ENCODE measurements around the gene OR10T2. TPM values are rescaled to one million over a fixed set of nuclear protein-coding genes. Genes with fewer than 3 reads are reported as not detected.
A peak's percentile ranks its signal among the peaks of the same experiment; 100 is the strongest.
"Not testable (repeated sequence)": the region's sequence is repeated elsewhere in the genome, so short reads cannot be mapped to it uniquely, and the experiment has no call there.

OR10T2 gene
- total RNA-seq, 2 donors from 2014 or later = not detected

GRCh38 chr1:158390331-158390730 lies 8.9 kb downstream of the OR10T2 start:
- DNase-seq (ENCODE audit: low spot score) = no peak
- no peak for ATAC-seq
- no peaks in the 10 kb centered on the region for H3K9me3 Mint-ChIP-seq
- no peak overlapping the region for H3K4me3 Mint-ChIP-seq
- no peak overlapping the region for H3K27ac Mint-ChIP-seq
- H3K4me1 Mint-ChIP-seq (ENCODE audit: low read depth in 2 of 2) = no peaks in the 10 kb centered on the region
- H3K27me3 Mint-ChIP-seq = peaks cover 12 to 18% of the 10 kb centered on the region in 2 donors
- peaks cover 5% of the 10 kb centered on the region for H3K36me3 Mint-ChIP-seq

- H3K27ac Mint-ChIP-seq = no peak overlapping the region
- peaks cover 21% of the 10 kb centered on the region for H3K36me3 Mint-ChIP-seq
- DNase-seq (ENCODE audit: low spot score) = no peak
- H3K9me3 Mint-ChIP-seq = peaks cover 7% of the 10 kb centered on the region
- no peak for ATAC-seq
- no peak overlapping the region for H3K4me3 Mint-ChIP-seq
- H3K27me3 Mint-ChIP-seq = peaks cover 41 to 53% of the 10 kb centered on the region in 2 donors
- no peaks in the 10 kb centered on the region for H3K4me1 Mint-ChIP-seq (ENCODE audit: low read depth in 2 of 2)
These were observed 24.4 kb downstream of the OR10T2 start for GRCh38 chr1:158374860-158375259.

- ATAC-seq, H3K4me3 Mint-ChIP-seq: not testable (repeated sequence)
- peaks cover 21% of the 10 kb centered on the region for H3K36me3 Mint-ChIP-seq
These were observed 25.2 kb downstream of the OR10T2 start for GRCh38 chr1:158374101-158374500.

DNA sequence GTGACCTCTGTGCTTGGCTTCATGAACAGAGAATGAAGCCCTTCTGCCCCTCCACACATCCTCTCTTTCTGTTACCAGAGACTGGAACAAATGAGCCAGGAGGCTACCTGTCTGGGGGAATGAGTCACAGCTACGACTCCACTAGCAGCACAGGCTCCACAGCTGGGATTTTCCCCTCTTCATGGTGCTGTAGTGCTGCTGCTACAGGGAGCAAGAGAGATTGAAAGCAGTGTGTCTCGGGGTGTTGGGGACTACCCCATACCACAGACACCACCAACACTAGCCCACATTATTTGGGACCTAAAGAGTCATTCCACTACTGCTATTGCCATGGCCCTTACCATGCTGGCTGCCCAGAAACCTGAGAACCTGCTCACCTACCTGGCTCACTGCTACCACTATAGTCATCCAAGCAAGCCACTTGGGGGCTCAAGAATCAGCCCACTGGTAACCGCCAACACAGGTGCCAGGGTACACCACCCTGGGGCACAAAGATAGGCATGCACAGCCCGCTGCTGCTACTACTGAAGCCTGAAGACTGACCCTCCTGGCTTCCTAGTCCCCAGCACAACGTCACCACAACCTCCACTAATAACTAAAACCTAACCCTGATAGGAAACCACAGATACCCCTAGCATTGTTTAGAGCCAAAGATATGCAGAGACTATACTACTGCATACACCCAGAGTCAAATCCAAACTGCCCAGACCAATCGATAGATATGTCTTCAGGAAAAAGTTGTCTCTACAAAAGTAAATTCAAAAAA lies 27.9 kb downstream of the OR10T2 start:
- H3K9me3 Mint-ChIP-seq = peaks cover 7% of the 10 kb centered on the region
- peaks cover 9 to 10% of the 10 kb centered on the region in 2 donors for H3K4me1 Mint-ChIP-seq (ENCODE audit: low read depth in 2 of 2)
- ATAC-seq (peak; percentile 67 to 70), DNase-seq (ENCODE audit: low spot score) (no peak)
- peaks cover 44 to 47% of the 10 kb centered on the region in 2 donors for H3K27me3 Mint-ChIP-seq
- no peak overlapping the region for H3K4me3 Mint-ChIP-seq
- H3K27ac Mint-ChIP-seq = no peak overlapping the region
- H3K36me3 Mint-ChIP-seq = peaks cover 21% of the 10 kb centered on the region

More at GRCh38 chr1:158374101-158374500, 25.2 kb downstream of the OR10T2 start:
- H3K27me3 Mint-ChIP-seq = peaks cover 47 to 54% of the 10 kb centered on the region in 2 donors
- H3K27ac Mint-ChIP-seq; DNase-seq (ENCODE audit: low spot score); H3K9me3 Mint-ChIP-seq; H3K4me1 Mint-ChIP-seq (ENCODE audit: low read depth in 2 of 2): not testable (repeated sequence)

DNA sequence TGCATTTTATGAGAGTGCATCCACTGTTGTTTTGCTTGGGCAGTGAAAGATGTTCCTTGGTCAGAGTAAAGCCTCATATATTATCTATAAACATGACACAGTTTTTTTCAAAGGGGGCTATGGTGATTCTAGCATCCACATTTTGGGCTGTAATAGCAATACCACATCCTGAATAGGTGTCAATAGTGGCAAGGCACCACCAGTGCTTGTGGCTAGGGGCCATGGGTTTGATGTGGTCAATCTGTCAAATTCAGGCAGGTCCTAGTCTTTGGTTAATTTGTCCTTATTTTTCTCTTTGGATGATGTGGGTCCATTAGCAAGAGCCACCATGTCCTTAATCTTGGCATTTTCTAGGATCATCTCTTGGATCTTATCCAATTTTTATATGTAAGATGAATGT lies 32.5 kb downstream of the OR10T2 start:
- DNase-seq (ENCODE audit: low spot score) (no peak), ATAC-seq (no peak)
- Mint-ChIP-seq H3K27me3 (peaks cover 42 to 46% of the 10 kb centered on the region in 2 donors), H3K27ac (no peak overlapping the region), H3K4me3 (no peak overlapping the region), H3K9me3 (peaks cover 3% of the 10 kb centered on the region), H3K4me1 (ENCODE audit: low read depth in 2 of 2) (peaks cover 12 to 18% of the 10 kb centered on the region in 2 donors), H3K36me3 (peaks cover 4% of the 10 kb centered on the region)

DNA sequence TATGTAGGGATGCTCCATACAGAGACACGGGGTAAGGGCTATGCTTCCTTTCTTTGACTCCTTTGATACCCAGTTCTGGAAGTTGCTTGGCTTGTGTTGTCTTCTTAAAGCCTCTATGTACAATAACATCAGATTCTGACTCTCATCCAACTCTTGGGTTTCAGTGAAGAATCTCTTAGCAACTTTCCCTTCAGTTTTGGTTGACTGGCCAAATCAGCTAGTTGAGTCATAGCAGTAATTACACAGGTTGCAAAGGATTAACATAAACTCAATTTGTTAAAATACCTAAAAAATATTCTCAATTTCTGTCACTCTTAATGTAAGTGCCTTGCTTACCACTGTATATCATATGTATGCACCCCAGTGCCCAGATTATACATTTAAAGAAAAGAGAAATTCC lies 36.3 kb downstream of the OR10T2 start:
- no peak overlapping the region for H3K4me3 Mint-ChIP-seq
- no peaks in the 10 kb centered on the region for H3K9me3 Mint-ChIP-seq
- no peaks in the 10 kb centered on the region for H3K36me3 Mint-ChIP-seq
- peaks cover 42% of the 10 kb centered on the region in 2 donors for H3K27me3 Mint-ChIP-seq
- H3K27ac Mint-ChIP-seq = no peak overlapping the region
- DNase-seq (ENCODE audit: low spot score) = no peak
- peaks cover 12 to 18% of the 10 kb centered on the region in 2 donors for H3K4me1 Mint-ChIP-seq (ENCODE audit: low read depth in 2 of 2)
- ATAC-seq = no peak

GRCh38 chr1:158362482-158362881 lies 36.8 kb downstream of the OR10T2 start:
- ATAC-seq (no peak), DNase-seq (ENCODE audit: low spot score) (no peak)
- H3K4me1 Mint-ChIP-seq (ENCODE audit: low read depth in 2 of 2) = peaks cover 12 to 14% of the 10 kb centered on the region in 2 donors
- H3K36me3 Mint-ChIP-seq = no peaks in the 10 kb centered on the region
- no peaks in the 10 kb centered on the region for H3K9me3 Mint-ChIP-seq
- H3K27me3 Mint-ChIP-seq = peaks cover 40 to 41% of the 10 kb centered on the region in 2 donors
- H3K4me3 Mint-ChIP-seq = no peak overlapping the region
- no peak overlapping the region for H3K27ac Mint-ChIP-seq

DNA sequence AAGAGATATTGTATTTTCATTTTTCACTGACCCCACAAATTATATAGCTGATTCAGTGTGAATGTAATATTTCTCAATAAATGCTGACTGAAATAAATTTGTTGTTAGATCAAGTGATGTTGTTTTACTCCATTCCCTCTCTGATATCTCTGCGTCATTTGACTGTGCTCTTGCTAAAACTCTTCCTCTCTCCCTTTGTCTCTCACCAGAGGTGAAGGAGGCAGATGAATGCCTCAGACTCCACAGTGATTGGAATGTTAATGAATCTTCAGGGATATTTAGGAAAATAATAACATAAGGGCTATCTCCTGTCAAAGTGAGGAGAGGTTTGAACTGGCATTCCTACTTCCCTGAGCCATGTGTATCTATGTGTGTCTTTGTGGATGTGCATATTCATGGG lies 41.8 kb downstream of the OR10T2 start:
- H3K27me3 Mint-ChIP-seq = peaks cover 51 to 65% of the 10 kb centered on the region in 2 donors
- no peaks in the 10 kb centered on the region for H3K9me3 Mint-ChIP-seq
- H3K4me3 Mint-ChIP-seq = no peak overlapping the region
- no peaks in the 10 kb centered on the region for H3K4me1 Mint-ChIP-seq (ENCODE audit: low read depth in 2 of 2)
- DNase-seq (ENCODE audit: low spot score) = no peak
- no peak overlapping the region for H3K27ac Mint-ChIP-seq
- H3K36me3 Mint-ChIP-seq = no peaks in the 10 kb centered on the region
- ATAC-seq = no peak

DNA sequence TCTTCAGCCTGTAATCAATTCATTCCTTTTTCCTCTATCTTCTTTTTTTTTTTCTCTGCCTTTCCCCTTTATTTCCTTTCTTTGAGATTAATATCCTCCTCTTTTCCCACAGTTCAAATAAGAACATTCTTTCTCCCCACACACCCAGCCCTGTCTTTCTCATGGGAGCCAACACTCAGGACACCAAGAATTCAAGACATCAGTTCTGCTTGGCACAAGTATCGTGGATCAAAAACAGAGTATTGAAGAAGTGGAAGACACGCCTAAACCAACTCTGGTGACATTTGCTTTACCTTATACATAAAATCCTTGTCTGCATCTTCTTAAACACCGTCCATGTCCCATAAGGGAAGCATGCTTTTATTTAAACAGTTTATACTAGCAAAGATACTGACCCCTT lies 42.6 kb downstream of the OR10T2 start:
- DNase-seq (ENCODE audit: low spot score) (no peak), ATAC-seq (no peak)
- no peak overlapping the region for H3K4me3 Mint-ChIP-seq
- H3K27me3 Mint-ChIP-seq = peaks cover 47 to 58% of the 10 kb centered on the region in 2 donors
- H3K27ac Mint-ChIP-seq = no peak overlapping the region
- no peaks in the 10 kb centered on the region for H3K4me1 Mint-ChIP-seq (ENCODE audit: low read depth in 2 of 2)
- no peaks in the 10 kb centered on the region for H3K36me3 Mint-ChIP-seq
- no peaks in the 10 kb centered on the region for H3K9me3 Mint-ChIP-seq

DNA sequence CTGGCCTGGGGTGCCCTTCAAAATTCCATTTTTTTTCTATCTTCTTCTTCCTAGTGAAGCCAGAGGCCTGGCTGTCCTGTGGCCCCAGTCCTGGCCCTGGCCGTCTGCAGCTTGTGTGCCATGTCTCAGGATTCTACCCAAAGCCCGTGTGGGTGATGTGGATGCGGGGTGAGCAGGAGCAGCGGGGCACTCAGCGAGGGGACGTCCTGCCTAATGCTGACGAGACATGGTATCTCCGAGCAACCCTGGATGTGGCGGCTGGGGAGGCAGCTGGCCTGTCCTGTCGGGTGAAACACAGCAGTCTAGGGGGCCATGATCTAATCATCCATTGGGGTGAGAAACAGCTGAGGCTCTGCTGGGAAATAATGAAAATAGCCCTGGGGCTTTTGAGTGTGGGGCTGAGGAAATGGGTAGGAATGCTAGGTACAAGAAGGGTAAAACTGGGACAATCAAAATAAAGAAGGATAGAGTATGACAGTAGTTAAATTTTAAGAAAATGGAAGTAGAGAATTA lies 43.4 kb downstream of the OR10T2 start:
- ATAC-seq (no peak), DNase-seq (ENCODE audit: low spot score) (no peak)
- Mint-ChIP-seq H3K27ac (no peak overlapping the region), H3K27me3 (peaks cover 47 to 58% of the 10 kb centered on the region in 2 donors), H3K4me1 (ENCODE audit: low read depth in 2 of 2) (no peaks in the 10 kb centered on the region), H3K4me3 (no peak overlapping the region), H3K36me3 (no peaks in the 10 kb centered on the region), H3K9me3 (no peaks in the 10 kb centered on the region)

DNA sequence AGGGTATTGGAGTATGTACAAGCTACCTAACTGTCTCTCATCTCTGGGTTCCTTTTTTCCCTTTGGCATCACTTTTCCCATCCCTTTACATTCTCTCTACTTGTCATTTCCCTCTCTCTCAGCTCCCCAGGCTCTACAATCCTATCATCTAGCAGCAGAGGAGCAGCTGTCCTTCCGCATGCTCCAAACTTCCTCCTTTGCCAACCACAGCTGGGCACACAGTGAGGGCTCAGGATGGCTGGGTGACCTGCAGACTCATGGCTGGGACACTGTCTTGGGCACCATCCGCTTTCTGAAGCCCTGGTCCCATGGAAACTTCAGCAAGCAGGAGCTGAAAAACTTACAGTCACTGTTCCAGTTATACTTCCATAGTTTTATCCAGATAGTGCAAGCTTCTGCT lies 45.0 kb downstream of the OR10T2 start:
- H3K4me1 Mint-ChIP-seq (ENCODE audit: low read depth in 2 of 2) = no peaks in the 10 kb centered on the region
- ATAC-seq = no peak
- H3K4me3 Mint-ChIP-seq = no peak overlapping the region

DNA sequence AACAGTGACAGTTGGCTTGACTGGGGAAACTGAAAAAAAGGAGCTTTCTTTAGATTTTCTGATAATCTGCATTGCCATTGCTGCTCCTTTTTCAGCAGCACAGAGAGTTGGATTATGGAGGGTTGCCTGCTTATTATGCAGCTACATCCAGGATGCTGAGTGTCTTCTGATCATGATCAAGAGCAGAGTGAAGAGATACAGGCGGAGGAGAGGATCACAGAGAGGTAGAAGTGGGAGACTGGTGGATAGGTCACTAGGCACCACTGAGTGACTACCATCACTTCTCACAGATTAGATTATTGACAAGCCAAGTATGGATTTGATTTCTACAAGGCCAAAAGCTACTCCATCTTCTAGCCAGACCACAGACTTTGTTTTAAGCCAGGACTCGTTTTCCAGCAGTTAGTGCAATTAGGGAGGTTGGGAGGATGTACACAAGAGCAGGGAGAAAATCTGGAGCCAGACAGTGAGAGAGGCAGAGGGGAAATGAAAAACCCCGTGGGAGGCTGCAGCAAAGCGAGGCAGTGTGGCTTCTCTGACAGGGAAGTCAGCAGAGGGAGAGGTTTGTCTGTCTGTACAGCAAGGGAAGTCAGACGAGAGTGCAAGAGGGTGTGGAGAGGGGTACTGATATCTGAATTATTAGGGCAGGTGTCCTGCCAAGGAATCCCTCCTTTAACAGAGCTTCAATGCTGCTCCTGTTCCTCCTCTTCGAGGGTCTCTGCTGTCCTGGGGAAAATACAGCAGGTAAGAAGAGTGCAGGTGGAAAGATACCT lies 45.8 kb downstream of the OR10T2 start, which contains the start of gene CD1E:
TSS of gene CD1E (plus strand) at position 592 of the 773 bp plus-strand sequence. CDS start at position 687, 95 bp downstream.
- no peaks in the 10 kb centered on the region for H3K4me1 Mint-ChIP-seq (ENCODE audit: low read depth in 2 of 2)
- H3K4me3 Mint-ChIP-seq = no peak within 1 kb of the TSS
- DNase-seq (ENCODE audit: low spot score) (no peak), ATAC-seq (peak in 1 of 2 donors; percentile 40)
- peaks cover 36 to 45% of the 10 kb centered on the region in 2 donors for H3K27me3 Mint-ChIP-seq
- no peaks in the 10 kb centered on the region for H3K36me3 Mint-ChIP-seq
- H3K27ac Mint-ChIP-seq = no peak within 1 kb of the TSS
- no peaks in the 10 kb centered on the region for H3K9me3 Mint-ChIP-seq

More for the DNA sequence above, 45.0 kb downstream of the OR10T2 start:
- peaks cover 41 to 46% of the 10 kb centered on the region in 2 donors for H3K27me3 Mint-ChIP-seq
- H3K36me3 Mint-ChIP-seq = no peaks in the 10 kb centered on the region
- no peak for DNase-seq (ENCODE audit: low spot score)
- H3K27ac Mint-ChIP-seq = no peak overlapping the region
- H3K9me3 Mint-ChIP-seq = no peaks in the 10 kb centered on the region

DNA sequence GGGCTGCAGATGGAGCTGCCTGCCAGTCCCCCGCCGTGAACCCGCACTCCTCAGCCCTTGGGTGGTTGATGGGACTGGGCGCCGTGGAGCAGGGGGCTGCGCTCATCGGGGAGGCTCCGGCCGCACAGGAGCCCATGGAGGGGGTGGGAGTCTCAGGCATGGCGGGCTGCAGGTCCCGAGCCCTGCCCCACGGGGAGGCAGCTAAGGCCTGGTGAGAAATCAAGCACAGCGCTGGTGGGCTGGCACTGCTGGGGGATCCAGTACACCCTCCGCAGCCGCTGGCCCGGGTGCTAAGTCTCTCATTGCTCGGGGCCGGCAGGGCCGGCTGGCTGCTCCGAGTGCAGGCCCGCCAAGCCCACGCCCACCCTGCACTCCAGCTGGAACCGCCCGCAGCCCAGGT lies 50.3 kb downstream of the OR10T2 start:
- not testable (repeated sequence) for H3K4me3 Mint-ChIP-seq, ATAC-seq, H3K27ac Mint-ChIP-seq

More for the DNA sequence above, 50.3 kb downstream of the OR10T2 start:
- peaks cover 19 to 26% of the 10 kb centered on the region in 2 donors for H3K27me3 Mint-ChIP-seq
- DNase-seq (ENCODE audit: low spot score); H3K4me1 Mint-ChIP-seq (ENCODE audit: low read depth in 2 of 2); H3K9me3 Mint-ChIP-seq; H3K36me3 Mint-ChIP-seq: not testable (repeated sequence)
